Astrocyte of the spinal cord (primary cell): ENCODE results near the gene SMG7.

Source experiments
- DNase-seq: peaks from one replicate; pipeline ENCODE4 v3.0.0; 2011; ENCODE audit warnings: low read depth, low spot score
- H3K4me3 ChIP-seq: 2 replicates; pipeline ENCODE4 v1.5.1; 2011; ENCODE audit warnings: low read depth, mild to moderate bottlenecking, low read length, moderate library complexity
- in situ Hi-C: cut with HindIII; loops from 2 replicates; pipeline ENCODE4 v1.10.0; 2017; ENCODE audit warnings: low sequenced_read_pairs
- TF ChIP-seq, protein P1 (sequence below): IDR thresholded peaks from 2 replicates; pipeline ENCODE4 v1.5.1; 2012; ENCODE audit warnings: low read depth, mild to moderate bottlenecking, low read length, inconsistent platforms

The SMG7 gene

DNA sequence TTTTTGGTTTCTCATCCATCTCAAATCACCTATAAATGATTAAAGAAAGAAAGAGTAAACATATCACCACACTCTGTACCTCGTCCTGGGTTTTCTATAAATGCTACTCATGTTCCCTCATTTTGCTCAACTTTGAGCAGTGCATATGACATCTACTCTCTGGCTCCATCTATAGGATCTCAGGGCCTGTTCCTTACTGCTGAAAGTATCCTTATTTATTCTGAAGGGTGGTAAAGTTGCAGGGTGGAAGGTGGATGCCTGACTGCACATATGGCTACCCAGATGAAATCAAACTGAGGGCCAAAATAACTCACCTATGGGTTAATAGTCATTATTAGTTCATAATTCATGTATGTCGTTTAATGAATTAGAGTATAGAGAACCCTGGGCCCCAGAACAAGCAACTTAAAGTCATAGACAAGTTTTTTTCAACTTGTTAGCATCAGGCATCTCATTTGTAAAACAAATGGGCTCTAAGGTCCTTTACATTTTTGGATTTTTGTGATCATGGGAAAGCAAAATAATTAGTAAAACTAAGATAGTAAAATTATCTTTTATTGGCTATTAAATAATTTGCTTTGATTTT is 71.4 kb downstream of the SMG7 start:
- no peak overlapping the region for H3K4me3 ChIP-seq
- in situ Hi-C loops: no loop called here
- DNase-seq: peak; percentile 70
- TF ChIP-seq, protein P1, sequence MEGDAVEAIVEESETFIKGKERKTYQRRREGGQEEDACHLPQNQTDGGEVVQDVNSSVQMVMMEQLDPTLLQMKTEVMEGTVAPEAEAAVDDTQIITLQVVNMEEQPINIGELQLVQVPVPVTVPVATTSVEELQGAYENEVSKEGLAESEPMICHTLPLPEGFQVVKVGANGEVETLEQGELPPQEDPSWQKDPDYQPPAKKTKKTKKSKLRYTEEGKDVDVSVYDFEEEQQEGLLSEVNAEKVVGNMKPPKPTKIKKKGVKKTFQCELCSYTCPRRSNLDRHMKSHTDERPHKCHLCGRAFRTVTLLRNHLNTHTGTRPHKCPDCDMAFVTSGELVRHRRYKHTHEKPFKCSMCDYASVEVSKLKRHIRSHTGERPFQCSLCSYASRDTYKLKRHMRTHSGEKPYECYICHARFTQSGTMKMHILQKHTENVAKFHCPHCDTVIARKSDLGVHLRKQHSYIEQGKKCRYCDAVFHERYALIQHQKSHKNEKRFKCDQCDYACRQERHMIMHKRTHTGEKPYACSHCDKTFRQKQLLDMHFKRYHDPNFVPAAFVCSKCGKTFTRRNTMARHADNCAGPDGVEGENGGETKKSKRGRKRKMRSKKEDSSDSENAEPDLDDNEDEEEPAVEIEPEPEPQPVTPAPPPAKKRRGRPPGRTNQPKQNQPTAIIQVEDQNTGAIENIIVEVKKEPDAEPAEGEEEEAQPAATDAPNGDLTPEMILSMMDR: peak; percentile 79

DNA sequence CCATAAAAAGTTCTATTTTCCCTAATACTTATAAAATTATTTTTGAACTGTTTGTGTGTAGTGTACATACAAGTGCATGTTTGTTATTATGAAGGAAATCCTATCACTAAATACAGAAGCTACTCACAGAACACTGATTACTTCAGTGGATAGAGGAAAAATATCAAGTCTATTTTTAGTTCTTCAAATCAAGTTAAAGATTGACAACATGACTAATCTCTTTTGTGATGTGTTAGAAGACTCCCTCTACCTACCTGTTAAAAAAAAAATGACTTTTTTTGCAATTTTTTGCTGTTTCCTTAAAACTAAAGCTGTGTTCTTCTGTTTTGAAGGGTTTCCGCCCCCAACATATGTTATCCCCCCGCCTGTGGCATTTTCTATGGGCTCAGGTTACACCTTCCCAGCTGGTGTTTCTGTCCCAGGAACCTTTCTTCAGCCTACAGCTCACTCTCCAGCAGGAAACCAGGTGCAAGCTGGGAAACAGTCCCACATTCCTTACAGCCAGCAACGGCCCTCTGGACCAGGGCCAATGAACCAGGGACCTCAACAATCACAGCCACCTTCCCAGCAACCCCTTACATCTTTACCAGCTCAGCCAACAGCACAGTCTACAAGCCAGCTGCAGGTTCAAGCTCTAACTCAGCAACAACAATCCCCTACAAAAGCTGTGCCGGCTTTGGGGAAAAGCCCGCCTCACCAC is 72.4 kb downstream of the SMG7 start:
- in situ Hi-C loops: no loop called here
- TF ChIP-seq, protein P1: no peak
- no peak for DNase-seq

DNA sequence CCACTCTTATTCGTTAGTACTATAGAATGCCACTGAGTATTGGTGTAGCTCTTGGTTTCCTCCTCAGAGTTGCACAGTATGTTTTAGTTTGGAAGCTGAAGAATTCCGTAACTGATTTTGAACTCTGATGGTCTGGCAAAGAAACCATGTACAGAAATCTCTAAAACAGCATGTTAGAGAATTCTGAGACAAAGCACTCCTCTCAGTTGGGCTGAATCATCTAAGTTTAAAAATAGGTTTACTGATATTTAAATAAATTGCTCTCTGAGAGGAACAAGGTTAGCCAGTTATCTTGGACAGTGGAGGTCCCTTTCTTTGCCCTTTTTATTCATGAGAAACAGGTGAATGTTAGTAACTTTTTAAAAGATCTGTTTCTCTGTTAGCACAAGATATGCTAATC is 74.1 kb downstream of the SMG7 start:
- TF ChIP-seq, protein P1: no peak
- H3K4me3 ChIP-seq: no peak overlapping the region
- peak; percentile 33 for DNase-seq
- in situ Hi-C loops: no loop called here

More for the DNA sequence above, 72.4 kb downstream of the SMG7 start:
- H3K4me3 ChIP-seq: no peak overlapping the region

DNA sequence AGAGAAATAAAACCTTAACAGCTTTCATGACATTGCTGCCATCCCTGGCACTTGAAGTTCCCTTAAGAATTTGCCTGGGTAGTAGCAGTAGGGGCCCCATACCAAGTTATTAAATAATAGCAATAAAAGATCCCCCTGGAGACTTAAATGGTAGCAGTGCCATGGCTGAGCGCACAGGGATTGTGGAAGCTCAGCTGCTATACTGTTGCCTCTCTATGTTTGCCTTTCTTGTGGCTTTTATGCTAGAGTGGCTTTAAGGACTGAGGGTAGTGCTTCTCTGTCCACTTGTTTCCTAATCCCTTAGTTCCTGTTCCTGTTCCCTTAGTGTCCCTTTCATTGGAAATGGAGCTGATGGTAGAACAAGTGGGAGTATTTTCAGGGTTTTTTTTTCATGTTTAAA is 75.8 kb downstream of the SMG7 start:
- DNase-seq: no peak
- TF ChIP-seq, protein P1: no peak
- no peak overlapping the region for H3K4me3 ChIP-seq
- in situ Hi-C loops: no loop called here

- in situ Hi-C loops: no loop called here
- H3K4me3 ChIP-seq: no peak overlapping the region
- TF ChIP-seq, protein P1: no peak
- DNase-seq: no peak
Measured at GRCh38 chr1:183550915-183551314, 78.6 kb downstream of the SMG7 start.

DNA sequence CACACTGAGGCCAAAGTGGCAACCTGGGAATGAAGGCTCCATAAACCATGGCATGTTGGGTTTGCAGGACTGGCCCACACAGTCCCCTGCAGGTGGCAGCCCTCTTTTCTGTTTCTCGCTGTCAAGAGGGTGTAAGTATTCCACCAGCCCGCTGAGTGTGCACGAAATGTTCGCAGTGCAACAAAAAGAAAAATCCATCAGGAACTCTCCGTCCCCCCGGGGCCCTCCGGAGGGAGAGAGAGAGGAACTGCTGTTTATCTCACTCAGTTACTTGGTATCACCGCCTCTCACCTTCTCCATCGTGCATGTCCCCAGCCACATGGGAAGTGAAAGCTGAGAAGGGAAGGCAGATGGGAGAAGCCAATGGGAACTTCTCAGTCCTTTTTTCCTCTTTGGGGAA is 79.6 kb downstream of the SMG7 start:
- in situ Hi-C loops: no loop called here
- no peak for DNase-seq
- TF ChIP-seq, protein P1: no peak
- H3K4me3 ChIP-seq: no peak overlapping the region
